ENCODE data around the gene AUNIP. TPM values are rescaled to one million over a fixed set of nuclear protein-coding genes. Genes with fewer than 3 reads are reported as not detected.
"Not testable (repeated sequence)": the region's sequence is repeated elsewhere in the genome, so short reads cannot be mapped to it uniquely, and the experiment has no call there.

Gene AUNIP
- total RNA-seq, 2 experiments from 2014 or later, result 6.7 to 8.1 TPM

DNA sequence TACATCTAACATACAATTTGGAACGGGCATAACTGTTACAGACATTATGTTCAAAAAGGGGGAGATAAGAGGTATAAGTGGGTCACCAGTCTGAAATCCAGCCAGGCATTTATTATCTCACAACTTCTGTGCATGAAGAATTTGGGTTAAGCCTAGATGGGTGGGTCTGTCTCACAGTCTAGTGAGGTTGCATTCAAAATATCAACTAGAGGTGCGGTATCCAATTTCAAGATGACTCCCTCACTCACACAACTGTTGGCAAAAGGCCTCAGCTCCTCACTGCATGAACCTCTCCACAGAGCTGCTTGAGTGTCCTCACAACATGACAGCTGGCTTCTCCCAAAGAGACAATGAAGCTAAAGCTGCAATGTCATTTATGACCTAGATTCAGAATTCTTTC, 4.7 kb downstream of the AUNIP start:
- Mint-ChIP-seq H3K27ac (no peak overlapping the region), H3K4me3 (no peak overlapping the region), H3K4me1 (peaks cover 17% of the 10 kb centered on the region), H3K27me3 (no peaks in the 10 kb centered on the region), H3K36me3 (ENCODE audit: low read depth) (peaks cover 2% of the 10 kb centered on the region), H3K9me3 (no peaks in the 10 kb centered on the region)
- no peak for DNase-seq
- ChIA-PET CTCF (interaction anchor here (0.6 kb wide), 1 partner anchor 14 kb away, joined by 5 read pairs; no protein-coding TSS in a partner anchor), POLR2A (interaction anchor here (0.6 kb wide), 1 partner anchor 282 kb away, joined by 4 read pairs; no protein-coding TSS in a partner anchor)

DNA sequence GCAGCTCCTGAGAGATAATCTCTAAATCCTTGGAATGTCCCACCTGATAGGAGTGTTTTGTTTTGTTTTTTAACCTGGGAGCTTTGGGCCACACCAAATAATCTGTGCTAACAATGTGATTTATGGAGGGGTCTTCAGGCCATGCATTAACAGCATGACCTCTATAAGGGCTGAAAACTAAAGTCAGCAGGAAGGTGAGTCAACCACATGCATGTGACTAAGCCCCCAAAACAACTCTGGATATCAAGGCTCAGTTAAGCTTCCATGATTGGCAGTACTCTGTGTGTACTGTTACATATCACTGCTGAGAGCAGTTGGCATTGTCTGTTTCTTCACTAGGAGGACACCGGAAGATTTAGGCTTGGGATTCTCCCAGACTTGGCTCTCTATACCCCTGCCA, 10.7 kb downstream of the AUNIP start:
- Mint-ChIP-seq H3K4me1 (no peaks in the 10 kb centered on the region), H3K9me3 (no peaks in the 10 kb centered on the region), H3K27ac (no peak overlapping the region), H3K4me3 (no peak overlapping the region), H3K27me3 (no peaks in the 10 kb centered on the region), H3K36me3 (ENCODE audit: low read depth) (peaks cover 3% of the 10 kb centered on the region)
- ChIA-PET CTCF (interaction anchor here (0.7 to 1.4 kb wide), 3 partner anchors 14 to 151 kb away, joined by 3 read pairs; no protein-coding TSS in a partner anchor), POLR2A (no interaction called here)
- DNase-seq, result no peak

DNA sequence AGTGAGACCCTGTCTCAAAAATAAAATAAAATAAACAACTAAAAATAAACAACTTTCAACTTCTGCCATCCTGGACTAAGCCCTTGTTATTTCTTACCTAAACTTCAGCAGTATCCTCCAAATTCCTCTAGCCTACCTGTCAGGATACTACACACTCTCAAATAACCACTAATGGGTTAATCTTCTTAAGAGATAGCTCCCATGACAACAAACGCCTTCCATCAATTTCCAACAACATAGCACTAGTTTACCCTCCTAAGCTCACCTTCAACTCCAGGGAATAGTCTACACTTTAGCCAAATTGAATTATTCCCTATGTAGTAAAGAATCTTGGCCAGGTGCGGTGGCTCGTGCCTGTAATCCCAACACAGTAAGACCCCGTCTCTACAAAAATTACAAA, 11.3 kb downstream of the AUNIP start:
- Mint-ChIP-seq H3K27ac (no peak overlapping the region), H3K4me3 (no peak overlapping the region), H3K9me3 (no peaks in the 10 kb centered on the region), H3K4me1 (no peaks in the 10 kb centered on the region), H3K27me3 (no peaks in the 10 kb centered on the region), H3K36me3 (ENCODE audit: low read depth) (peaks cover 6% of the 10 kb centered on the region)
- POLR2A ChIA-PET, result no interaction called here
- CTCF ChIA-PET, result interaction anchor here (0.7 to 1.6 kb wide), 4 partner anchors 13 to 152 kb away, joined by 3 to 4 read pairs (median 3); no protein-coding TSS in a partner anchor
- no peak for DNase-seq

DNA sequence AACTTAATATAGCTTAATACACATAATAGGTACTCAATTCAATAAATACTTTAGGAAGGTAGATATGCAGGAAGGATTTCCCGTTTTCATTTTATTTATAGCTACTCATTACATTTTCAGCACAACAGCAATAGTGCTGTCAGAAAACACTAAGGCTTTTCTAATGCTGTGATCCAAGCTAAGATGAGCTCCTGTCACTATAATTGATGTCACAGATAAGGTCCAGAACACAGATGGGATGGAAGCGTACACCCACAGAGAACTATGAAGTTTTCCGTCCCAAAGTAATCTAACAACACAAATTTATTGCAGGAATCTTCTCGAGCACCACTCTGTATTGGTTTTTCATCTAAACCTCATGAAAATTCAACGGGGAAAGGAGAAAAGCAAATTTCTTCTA, 13.6 kb downstream of the AUNIP start:
- no peaks in the 10 kb centered on the region for H3K9me3 Mint-ChIP-seq
- ChIA-PET POLR2A (no interaction called here), CTCF (interaction anchor here (0.7 kb wide), 1 partner anchor 50 kb away, joined by 4 read pairs; no protein-coding TSS in a partner anchor)
- DNase-seq, result no peak
- peaks cover 3% of the 10 kb centered on the region for H3K36me3 Mint-ChIP-seq (ENCODE audit: low read depth)
- H3K27ac Mint-ChIP-seq, result no peak overlapping the region
- no peak overlapping the region for H3K4me3 Mint-ChIP-seq
- no peaks in the 10 kb centered on the region for H3K27me3 Mint-ChIP-seq
- no peaks in the 10 kb centered on the region for H3K4me1 Mint-ChIP-seq

DNA sequence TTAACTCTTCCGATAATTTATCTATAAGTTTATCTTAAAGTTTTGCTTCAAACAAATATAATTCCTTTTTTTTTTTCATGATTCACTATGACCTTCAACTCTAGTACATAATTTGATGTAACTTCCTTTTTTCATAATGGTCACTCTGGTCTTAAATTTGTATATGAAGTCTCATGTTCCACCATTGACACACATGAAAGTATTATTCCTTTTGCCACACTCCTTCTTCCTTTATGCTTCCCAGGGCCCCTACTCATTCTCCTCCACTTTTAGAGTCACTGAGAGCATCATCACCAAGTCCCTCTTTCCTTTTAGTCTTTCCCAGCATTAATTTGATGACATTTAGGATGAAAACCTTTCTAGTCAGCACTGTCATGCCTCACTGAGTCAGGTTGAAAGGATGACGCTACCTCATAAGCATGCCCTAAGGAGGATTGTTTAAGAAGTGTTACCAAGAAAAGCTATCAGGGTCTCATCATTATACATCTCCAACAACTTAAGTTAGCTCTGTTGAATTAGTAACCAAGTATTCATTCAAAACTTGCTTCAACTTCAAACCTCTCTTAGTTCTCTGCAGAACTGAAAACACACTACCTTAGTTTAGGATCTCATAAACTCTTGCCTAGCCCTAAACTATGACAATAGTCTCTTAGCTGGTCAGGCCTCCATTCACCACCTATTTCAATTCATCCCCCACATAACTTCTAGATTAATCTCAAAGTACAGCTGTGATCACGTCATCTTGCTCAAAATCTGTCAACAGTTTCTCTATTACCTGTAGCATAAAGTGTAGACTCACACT, 14.5 kb downstream of the AUNIP start:
- Mint-ChIP-seq H3K9me3 (no peaks in the 10 kb centered on the region), H3K4me1 (no peaks in the 10 kb centered on the region), H3K36me3 (ENCODE audit: low read depth) (peaks cover 3% of the 10 kb centered on the region), H3K27ac (no peak overlapping the region), H3K4me3 (no peak overlapping the region), H3K27me3 (no peaks in the 10 kb centered on the region)
- CTCF ChIA-PET, result interaction anchor here (0.6 to 1.5 kb wide), 4 partner anchors 9 to 233 kb away, joined by 3 to 7 read pairs (median 4); no protein-coding TSS in a partner anchor
- POLR2A ChIA-PET, result no interaction called here
- DNase-seq, result no peak

DNA sequence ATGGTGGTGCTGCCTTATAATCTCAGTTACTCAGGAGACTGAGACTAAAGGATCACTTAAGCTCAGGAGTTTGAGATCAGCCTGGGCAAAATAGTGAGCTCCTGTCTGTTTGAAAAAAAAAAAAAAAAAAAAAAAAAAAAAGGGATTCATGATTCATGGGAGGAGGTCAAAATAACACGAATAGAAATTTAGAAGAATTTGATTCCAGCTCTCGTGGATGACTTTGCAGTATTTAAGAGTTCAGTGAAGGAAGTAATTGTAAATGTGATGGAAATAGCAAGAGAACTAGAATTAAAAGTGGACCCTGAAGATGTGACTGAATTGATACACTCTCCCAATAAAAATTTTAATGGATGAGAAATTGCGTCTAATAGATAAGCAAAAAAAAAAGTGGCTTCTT, 15.8 kb downstream of the AUNIP start:
- POLR2A ChIA-PET, result no interaction called here
- DNase-seq, result no peak
- H3K36me3 Mint-ChIP-seq (ENCODE audit: low read depth), result peaks cover 3% of the 10 kb centered on the region
- CTCF ChIA-PET, result interaction anchor here (0.7 kb wide), 1 partner anchor 24 kb away, joined by 3 read pairs; the partner anchor contains the start of gene MTFR1L
- H3K4me3 Mint-ChIP-seq, result no peak overlapping the region
- H3K9me3 Mint-ChIP-seq, result no peaks in the 10 kb centered on the region
- H3K27ac Mint-ChIP-seq, result no peak overlapping the region
- H3K27me3 Mint-ChIP-seq, result no peaks in the 10 kb centered on the region
- H3K4me1 Mint-ChIP-seq, result no peaks in the 10 kb centered on the region

DNA sequence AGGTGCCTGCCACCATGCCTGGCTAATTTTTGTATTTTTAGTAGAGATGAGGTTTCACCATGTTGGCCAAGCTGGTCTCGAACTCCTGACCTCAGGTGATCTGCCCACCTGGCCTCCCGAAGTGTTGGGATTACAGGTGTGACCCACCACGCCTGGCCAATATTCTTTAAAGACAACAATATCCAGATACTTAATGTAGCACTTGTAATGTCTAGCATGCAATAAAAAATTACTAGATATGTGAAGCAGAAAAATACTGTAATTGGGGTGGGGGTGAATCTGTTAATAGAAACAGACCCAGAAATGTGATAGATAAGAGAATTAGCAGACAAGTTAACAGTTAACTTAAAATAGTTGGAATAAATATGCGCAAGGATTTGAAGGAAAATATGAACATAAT, 19.4 kb downstream of the AUNIP start:
- POLR2A ChIA-PET, DNase-seq, H3K27me3 Mint-ChIP-seq, H3K9me3 Mint-ChIP-seq, H3K4me3 Mint-ChIP-seq, H3K4me1 Mint-ChIP-seq, H3K27ac Mint-ChIP-seq: not testable (repeated sequence)
- CTCF ChIA-PET, result interaction anchor here (0.6 to 1.3 kb wide), 2 partner anchors 17 to 113 kb away, joined by 3 to 4 read pairs; no protein-coding TSS in a partner anchor
- H3K36me3 Mint-ChIP-seq (ENCODE audit: low read depth), result peaks cover 10% of the 10 kb centered on the region

DNA sequence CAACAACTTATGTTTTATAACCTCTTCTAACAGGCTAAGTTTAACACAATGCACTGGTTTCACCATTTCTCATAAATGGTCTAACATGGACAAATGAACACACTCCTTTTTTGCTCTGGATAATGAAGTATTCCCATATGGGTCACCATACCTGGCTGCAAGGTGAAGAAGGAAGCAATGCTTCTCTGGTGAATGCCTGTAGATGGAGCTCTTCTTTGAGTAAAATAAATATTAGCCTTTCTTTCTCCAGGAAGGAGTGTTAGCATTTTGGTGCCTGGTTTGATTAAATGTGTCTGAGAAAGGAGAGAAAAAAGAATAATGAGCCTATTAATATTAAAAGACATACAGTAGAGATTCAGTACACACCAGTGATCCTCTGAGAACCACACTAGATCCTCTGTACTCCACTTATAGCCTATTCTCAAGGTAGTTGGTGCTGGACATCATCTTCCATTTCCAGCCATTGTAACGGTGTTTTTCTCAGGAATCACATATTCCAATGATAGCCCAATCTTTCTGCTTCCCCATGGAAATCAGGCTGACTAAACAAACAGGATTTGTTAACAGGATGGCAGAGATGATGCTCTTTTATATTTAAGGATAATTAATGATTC, 21.9 kb downstream of the AUNIP start:
- no peaks in the 10 kb centered on the region for H3K9me3 Mint-ChIP-seq
- no peak for DNase-seq
- H3K4me1 Mint-ChIP-seq, result peaks cover under 1% of the 10 kb centered on the region
- CTCF ChIA-PET, result interaction anchor here (0.5 kb wide), 1 partner anchor 392 kb away, joined by 4 read pairs; no protein-coding TSS in a partner anchor
- no peaks in the 10 kb centered on the region for H3K27me3 Mint-ChIP-seq
- POLR2A ChIA-PET, result no interaction called here
- peaks cover 26% of the 10 kb centered on the region for H3K36me3 Mint-ChIP-seq (ENCODE audit: low read depth)
- no peak overlapping the region for H3K4me3 Mint-ChIP-seq
- no peak overlapping the region for H3K27ac Mint-ChIP-seq

DNA sequence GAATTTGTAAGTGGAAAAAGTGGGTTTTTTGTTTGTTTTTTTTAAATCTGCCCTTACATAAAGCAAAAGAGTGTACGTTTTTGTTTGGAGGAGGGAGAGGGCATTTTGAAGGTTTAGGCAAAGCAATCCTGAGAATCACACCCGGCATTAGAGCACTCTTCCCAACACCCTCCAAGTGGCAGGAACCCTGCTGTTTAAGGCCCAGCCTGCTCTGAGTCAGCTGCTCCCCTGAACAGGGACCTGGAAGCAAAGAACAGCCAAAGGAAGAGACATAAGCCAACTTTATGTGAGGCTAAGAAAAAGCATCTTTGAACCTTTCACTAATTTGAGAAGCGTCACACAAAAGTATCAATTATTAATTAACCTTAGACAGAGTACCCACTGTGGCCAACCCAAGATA, 22.6 kb downstream of the AUNIP start:
- ChIA-PET CTCF (no interaction called here), POLR2A (no interaction called here)
- Mint-ChIP-seq H3K27ac (no peak overlapping the region), H3K36me3 (ENCODE audit: low read depth) (peaks cover 29% of the 10 kb centered on the region), H3K4me3 (no peak overlapping the region), H3K27me3 (no peaks in the 10 kb centered on the region), H3K9me3 (no peaks in the 10 kb centered on the region), H3K4me1 (peaks cover 7% of the 10 kb centered on the region)
- DNase-seq, result no peak

DNA sequence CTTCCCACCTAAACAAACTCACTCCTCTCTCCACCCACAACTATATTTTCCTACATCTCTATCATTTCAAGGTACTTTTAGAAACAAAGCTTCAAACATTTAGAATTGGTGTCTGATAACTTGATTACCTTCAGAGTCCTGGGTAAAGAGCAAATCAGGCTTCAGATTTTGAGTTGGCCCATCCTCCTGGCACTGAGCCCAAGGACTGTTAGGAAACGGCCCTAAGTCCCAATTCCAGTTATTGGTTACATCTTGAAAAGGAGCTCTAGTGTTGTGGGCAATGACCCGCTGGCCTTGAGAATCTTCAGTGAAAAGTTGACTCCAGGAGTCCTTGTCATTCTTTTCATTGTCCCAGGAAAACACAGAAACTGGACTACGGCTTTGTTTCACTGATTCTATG, 24.4 kb downstream of the AUNIP start:
- H3K27me3 Mint-ChIP-seq, result no peaks in the 10 kb centered on the region
- H3K4me3 Mint-ChIP-seq, result no peak overlapping the region
- no peak for DNase-seq
- ChIA-PET POLR2A (no interaction called here), CTCF (interaction anchor here (1.0 to 1.1 kb wide), 2 partner anchors 13 to 61 kb away, joined by 3 read pairs; no protein-coding TSS in a partner anchor)
- no peaks in the 10 kb centered on the region for H3K9me3 Mint-ChIP-seq
- peaks cover 45% of the 10 kb centered on the region for H3K36me3 Mint-ChIP-seq (ENCODE audit: low read depth)
- H3K4me1 Mint-ChIP-seq, result peaks cover 12% of the 10 kb centered on the region
- H3K27ac Mint-ChIP-seq, result no peak overlapping the region

DNA sequence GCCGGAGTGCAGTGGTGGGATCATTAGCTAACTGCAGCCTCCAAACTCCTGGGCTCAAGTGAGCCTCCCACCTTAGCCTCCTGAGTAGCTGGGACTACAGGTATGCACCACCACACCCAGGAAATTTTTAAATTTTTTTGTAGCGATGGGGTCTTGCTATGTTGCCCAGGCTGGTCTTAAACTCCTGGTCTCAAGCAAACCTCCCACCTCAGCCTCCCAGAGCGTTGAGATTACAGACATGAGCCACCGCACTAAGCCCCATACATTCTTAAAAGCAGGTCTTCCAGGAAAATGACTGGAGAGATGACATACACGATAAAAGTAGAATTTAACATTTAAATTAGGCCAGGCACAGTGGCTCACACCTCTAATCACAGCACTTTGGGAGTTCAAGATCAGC, 26.1 kb downstream of the AUNIP start:
- Mint-ChIP-seq H3K4me3 (no peak overlapping the region), H3K27ac (no peak overlapping the region), H3K4me1 (peaks cover 12% of the 10 kb centered on the region), H3K36me3 (ENCODE audit: low read depth) (peaks cover 57% of the 10 kb centered on the region), H3K27me3 (no peaks in the 10 kb centered on the region), H3K9me3 (no peaks in the 10 kb centered on the region)
- ChIA-PET POLR2A (interaction anchor here (0.6 kb wide), 1 partner anchor 23 kb away, joined by 3 read pairs; no protein-coding TSS in a partner anchor), CTCF (interaction anchor here (0.6 kb wide), 1 partner anchor 118 kb away, joined by 3 read pairs; no protein-coding TSS in a partner anchor)
- no peak for DNase-seq

DNA sequence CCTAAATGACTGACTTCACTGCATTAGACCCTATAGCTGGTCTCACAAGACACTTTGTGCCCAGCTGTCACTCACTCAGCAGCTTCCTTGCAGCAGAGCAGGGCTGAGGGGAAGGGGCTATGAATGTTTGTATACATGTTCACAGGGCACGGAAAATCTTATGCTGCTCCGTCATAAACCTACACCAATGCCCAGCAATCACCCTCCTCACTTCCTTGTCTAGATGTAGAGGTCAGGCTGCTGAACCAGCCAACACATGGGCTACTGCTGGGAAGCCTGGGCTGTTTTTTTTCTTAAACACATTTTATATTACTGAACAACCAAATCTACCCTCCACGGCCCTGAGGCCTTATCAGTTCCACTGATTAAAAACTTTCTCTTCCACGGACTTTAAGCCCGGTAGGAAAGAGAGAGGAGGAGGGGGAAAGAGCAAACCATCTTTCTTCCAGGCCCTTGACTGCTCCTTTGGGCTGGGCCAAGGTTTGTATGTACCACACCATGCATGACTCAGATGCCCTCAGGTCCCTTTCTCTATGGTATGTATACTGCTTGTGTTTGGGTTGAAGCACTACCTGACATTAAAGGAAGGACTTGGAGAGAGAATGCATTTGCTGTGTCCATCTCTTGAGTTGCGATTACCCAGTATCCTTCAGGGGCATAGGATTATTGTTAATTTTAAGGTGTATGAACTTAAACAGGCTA, 26.8 kb downstream of the AUNIP start:
- Mint-ChIP-seq H3K27me3 (no peaks in the 10 kb centered on the region), H3K36me3 (ENCODE audit: low read depth) (peaks cover 63% of the 10 kb centered on the region), H3K4me1 (peaks cover 12% of the 10 kb centered on the region), H3K9me3 (no peaks in the 10 kb centered on the region), H3K27ac (no peak overlapping the region), H3K4me3 (no peak overlapping the region)
- CTCF ChIA-PET, result interaction anchor here (1.0 to 1.8 kb wide), 3 partner anchors 12 to 63 kb away, joined by 3 to 4 read pairs (median 4); no protein-coding TSS in a partner anchor
- no peak for DNase-seq
- POLR2A ChIA-PET, result no interaction called here
